A549 (cell line): Measurements from ENCODE around the gene KCND3.

ENCODE experiments used
- BHLHE40 ChIP-seq: IDR thresholded peaks from 2 replicates; pipeline ENCODE4 v1.6.1; 2012; ENCODE audit warnings: low read depth, low read length, inconsistent platforms
- EP300 ChIP-seq, 2 experiments: fragments of >200 bp; sonication (Bioruptor Twin); formaldehyde crosslinking; IDR thresholded peaks; 2 replicates in 1 of 2; 3 replicates in 1 of 2; pipeline ENCODE4 v1.6.1; 2016 to 2017
- POLR2A ChIP-seq: IDR thresholded peaks from 2 replicates; pipeline ENCODE4 v1.6.1; 2012; ENCODE audit warnings: mild to moderate bottlenecking, low read length

DNA sequence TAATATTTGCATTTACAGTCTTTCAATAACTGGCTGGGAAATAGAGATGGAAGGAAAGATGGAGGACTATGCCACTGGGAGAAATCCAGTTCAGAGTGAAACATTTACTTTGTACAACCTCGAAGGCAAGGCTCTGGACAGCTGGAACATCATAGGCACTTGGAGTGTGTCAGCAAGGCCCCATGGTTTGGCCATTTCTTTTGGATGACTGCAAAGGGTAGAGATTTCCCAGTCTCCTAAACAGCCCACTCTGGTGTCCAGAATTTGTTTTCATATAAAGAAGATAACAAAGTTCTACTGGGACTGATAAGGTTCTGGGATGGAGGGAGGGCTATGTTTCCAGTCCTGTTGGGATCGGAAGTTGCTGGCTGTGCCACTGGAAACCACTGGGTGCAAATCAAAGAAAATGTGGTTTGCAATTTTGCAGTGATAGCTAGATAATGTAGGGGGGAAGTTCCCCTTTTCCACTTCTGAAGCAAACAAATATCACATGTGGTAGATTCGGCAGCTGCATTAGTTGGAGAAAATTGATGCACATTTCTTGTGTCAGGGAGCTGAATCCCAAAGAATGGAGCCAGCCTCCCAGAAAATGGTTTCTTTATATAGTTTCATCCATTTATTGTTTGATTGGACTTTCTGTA is 16.2 kb downstream of the KCND3 start:
- TF ChIP-seq BHLHE40 (no peak), POLR2A (no peak), EP300 (IDR thresholded peaks at IDR 0.05) (no peak)
